ENCODE results near the gene ASAH2B. TPM values are rescaled to one million over a fixed set of nuclear protein-coding genes. Genes with fewer than 3 reads are reported as not detected.
A peak's percentile ranks its signal among the peaks of the same experiment; 100 is the strongest.
"Not testable (repeated sequence)": the region's sequence is repeated elsewhere in the genome, so short reads cannot be mapped to it uniquely, and the experiment has no call there.

ASAH2B gene
- 4.8 TPM for total RNA-seq

DNA sequence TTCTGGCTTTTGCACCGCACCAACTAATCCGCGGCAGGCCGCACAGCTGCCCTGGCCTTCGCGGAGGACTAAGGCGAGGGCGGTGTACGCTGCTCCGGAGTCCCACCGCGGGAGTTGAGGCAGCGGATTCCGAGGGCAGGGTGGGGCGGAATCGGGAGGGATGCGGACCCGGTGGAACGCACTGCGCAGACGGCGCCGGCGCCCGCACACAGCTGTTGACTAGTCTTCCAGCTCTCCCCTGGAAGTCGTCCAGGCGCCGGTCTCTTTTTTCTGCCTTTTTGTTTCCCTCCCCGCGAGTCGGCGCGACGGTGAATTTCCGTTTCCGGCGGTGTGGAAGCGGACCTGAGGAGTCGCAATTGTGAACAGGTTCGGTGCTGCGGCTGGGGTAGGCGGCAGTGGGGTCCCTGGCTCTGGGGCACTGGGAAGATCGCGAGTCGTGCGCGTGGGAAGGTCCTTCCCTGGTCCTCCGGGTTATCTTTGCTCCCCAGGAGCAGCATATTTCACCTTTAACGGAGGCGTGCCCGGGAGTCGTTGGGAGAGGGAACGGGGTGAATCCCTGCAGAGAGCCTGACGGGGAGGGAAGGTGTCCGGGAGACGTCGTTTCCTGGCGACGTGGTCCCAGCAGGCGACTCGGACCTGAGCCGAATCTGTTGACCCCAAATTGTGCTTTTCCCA, at the start of gene ASAH2B:
Gene ASAH2B (plus strand): TSS at position 319 of the 675 bp plus-strand sequence. CDS start 5,195 bp downstream, outside the sequence.
- peak; percentile 75 for DNase-seq (ENCODE audit: low spot score)

DNA sequence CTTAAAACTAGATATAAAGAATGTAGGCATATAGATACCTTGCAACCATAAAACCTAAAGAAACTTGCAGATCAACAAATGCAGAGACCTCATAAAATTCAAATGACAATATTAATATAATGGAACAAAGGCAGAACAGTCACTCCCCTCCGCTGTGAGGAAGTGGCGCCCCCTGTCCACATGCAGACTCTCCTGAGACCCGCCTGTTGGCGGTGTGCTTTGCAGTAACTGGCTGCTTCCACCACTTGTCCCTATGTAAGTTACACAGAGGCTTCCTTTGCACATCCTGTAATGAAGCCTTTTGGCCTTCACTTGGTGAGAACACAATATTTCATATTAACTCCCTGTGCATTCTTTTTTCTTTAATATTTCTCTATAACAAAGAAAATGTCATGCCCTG, 41.9 kb upstream of the ASAH2B start:
- not testable (repeated sequence) for DNase-seq (ENCODE audit: low spot score)

DNA sequence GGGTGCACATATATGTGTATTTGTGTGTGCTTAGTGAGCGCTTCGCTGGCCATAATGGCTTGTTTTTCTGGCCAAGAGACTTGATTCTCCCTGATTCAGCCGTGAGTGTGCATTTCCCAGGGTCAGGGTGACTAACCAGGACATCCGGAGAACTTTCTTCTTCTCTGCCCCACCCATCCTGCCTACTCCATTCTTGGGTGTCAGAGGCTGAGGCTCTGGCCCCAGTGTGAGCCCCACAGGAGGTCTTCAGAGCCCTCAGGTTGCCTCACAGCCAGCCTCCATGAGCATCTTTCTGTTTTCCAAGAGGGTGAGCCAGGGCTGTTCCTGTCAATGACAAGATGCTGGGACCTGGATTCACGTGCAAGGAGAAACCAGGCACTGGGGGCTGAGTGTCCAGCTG, 37.8 kb upstream of the ASAH2B start:
- not testable (repeated sequence) for DNase-seq (ENCODE audit: low spot score)

DNA sequence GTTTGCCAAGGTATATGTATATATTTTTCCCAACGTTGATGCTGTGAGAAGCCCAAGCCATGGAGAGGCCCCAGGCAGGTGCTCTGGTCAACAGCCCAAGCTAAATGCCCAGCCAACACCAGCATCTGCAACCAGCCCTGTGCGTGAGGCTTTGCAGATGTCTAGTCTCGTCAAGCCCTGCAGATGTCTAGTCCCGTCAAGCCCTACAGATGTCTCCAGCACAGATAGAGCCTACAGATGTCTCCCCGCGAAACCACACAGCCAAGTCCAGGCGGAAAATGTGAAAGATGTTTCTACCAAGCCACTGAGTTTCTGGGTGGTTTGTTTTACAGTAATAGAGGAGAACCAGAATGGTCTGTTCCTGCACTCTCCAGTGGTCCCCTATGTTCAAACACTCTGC, 36.7 kb upstream of the ASAH2B start:
- not testable (repeated sequence) for DNase-seq (ENCODE audit: low spot score)

DNA sequence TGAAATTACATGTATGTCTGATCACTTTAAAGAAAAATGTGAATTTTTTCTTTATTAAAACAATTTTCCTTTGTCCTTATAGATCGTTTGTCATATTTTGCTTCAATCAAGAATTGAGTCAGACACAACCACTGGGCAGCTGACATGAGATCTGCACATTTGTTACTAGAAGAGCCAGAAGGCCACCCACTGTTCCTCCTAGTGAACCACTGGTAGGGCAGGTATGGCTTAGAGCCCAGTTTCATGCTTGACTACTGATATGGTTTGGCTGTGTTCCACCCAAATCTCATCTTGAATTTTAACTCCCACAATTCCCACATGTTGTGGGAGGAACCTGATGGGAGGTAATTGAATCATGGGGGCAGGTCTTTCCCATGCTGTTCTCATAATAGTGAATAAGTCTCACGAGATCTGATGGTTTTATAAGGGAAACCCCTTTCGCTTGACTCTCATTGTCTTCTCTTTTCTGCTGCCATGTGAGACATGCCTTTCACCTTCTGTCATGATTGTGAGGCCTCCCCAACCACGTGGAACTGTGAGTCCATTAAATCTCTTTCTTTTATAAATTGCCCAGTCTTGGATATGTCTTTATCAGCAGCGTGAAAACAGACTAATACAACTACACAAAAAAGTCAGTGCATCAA, 35.2 kb upstream of the ASAH2B start:
- DNase-seq (ENCODE audit: low spot score) = not testable (repeated sequence)

DNA sequence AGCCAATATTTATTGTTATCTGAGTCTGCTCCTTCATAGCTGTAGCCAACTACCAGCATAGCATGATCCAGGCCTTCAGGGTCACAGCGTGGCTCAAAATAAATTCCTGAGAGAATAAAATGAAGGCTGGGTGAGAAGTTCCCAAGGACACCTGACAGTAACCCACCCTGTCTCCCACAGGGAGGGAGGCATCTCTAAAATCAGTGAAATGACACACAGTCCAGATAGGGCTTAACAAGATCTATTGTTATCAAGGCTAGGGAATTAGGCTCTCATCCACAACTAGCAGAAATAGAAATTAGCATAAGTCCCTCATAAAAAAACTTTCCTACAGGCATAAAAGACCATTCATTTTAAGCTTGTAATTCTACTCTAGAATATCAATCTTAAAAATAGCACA, 33.7 kb upstream of the ASAH2B start:
- DNase-seq (ENCODE audit: low spot score) = not testable (repeated sequence)

DNA sequence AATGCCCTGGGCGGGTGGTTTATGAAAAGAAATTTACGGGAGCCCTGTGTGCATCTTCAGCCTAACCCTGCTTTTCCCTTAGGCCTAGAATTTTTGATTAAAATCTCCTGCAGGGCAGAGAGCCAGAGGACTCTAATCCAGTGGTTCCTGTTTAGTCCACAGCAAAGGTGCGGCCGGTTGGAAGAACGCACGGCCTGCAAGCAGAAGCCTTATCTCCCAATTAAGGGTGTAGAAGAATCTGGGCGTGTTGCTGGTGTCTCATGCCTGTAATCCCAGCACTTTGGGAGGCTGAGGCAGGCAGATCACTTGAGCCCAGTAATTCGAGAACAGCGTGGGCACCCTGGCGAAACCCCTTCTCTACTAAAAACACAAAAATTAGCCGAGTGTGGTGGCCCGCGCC, 29.5 kb upstream of the ASAH2B start:
- DNase-seq (ENCODE audit: low spot score) = not testable (repeated sequence)

DNA sequence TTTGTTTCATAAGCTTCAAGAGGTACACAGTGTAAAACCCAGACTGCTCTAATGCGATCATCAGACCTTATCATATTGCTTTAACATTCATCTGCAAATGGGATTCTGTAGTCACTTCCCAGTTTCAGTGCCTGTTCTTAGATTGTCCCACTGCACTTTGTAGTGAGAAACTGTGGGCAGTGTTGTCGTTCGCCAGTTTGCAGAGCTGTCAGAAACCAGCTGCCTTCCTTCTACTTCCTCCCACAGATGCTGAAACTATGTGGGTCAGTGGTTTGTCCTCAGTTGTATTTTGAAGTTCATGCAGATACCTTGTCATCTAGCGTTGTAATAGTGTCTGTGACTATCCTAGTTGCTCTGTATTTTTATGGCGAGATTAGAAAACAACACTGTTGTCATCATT, 15.9 kb upstream of the ASAH2B start:
- not testable (repeated sequence) for DNase-seq (ENCODE audit: low spot score)

DNA sequence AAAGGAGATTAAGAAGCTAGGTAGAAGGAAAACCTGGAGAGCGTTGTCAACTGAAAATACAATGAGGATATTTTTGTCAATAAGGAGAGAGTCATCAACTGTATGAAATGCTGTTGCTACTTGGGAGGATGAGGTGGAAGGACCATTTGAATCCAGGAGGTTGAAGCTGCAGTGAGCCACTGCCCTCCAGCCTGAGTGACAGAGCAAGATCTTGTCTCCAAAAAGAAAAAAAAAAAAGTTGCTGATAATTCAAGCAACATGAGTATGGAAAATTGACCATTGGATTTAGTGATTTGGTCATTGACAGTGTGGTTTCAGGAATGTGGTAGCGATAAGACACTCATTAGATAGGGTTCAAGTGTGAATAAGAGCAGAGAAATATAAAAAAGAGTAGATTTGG, 11.6 kb upstream of the ASAH2B start:
- not testable (repeated sequence) for DNase-seq (ENCODE audit: low spot score)

DNA sequence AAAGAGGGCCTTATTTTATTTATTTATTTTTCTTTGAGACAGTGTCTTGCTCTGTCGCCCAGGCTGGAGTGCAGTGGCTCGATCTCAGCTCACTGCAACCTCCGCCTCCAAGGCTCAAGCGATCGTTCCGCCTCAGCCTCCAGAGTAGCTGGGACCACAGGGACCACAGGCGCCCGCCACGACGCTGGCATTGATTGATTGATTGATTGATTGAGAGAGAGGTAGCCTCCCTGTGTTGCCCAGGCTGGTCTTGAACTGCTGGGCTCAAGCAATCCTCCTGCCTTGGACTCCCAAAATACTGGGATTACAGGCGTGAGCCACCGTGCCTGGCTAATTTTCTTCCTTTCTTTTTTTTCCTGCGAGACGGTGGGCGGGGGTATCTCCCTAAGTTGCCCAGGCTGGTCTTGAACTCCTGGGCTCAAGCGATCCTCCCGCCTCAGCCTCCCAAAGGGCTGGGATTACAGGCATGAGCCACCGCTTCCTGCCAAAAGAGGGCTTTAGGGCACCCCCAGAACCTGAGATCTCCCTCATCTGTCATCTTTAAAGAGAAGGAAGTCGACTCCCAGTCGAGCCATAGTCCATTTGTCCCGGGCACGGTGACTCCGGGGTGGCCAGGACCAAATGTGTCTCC, 634 bp upstream of the ASAH2B start:
- not testable (repeated sequence) for DNase-seq (ENCODE audit: low spot score)

DNA sequence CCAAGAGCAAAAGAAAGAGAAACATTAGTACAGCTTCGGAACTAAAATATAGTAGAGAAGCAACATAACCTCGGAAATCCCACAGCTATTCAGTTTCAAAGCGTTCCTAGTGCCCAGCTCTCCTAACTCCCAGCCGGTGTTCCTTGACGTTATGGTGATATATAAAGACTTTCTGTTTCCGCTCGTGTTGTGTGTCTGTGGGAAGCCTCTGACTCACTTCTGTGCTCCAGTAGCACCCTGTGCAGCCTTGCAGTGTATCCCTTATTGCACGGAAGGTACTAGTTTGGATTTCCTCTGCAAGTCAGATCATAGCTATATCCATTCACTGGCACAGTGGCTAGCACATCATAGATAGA, 535 bp downstream of the ASAH2B start:
- DNase-seq (ENCODE audit: low spot score) = no peak

DNA sequence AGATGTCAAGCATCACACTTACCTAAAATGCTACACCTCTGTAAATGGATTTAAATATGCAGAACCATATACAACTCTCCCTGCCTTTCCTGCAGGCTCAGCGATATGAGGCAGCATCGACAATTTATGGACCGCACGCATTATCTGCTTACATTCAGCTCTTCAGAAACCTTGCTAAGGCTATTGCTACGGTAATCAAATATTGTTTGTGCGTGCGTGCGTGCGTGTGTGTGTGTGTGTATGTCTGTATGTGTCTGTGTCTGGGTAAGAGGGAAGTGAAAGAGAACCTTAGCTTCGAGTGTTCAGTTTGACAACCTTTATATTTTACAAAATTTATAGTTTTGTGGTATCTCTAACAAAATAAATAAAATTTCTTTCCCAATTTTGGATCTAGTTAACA, 3.1 kb downstream of the ASAH2B start:
- not testable (repeated sequence) for DNase-seq (ENCODE audit: low spot score)

DNA sequence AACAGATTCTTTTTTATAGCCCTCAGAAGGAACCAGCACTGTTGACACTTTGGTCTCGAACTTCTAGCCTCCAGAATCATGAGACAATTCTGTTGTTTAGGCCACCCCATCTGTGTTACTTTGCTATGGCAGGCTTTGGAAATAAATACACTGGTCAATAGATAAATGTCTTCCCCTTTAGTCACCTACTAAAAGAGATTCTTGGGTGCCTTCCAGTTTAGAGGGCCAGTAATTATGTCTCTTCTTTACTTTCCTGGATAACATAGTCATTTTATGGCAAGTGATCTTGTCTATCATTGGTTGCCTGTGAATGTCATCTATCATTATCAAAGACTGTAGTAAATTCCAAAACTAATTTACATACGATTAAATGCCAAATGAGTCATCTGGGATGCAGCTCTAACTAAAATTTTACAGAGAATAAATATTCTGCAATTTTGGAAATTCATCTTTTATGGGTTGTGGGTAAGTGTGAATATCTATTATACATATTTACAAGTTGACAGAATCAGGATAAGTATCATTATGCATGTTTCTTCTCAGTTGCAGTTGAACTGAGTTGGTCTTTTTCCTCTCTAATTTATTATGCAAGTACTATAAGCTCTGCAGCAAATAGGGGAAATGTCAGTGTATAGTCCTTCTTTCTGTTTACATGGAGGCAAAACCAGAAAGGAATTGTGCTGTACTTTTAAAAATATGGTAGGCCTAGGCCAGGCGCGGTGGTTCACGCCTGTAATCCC, 27.2 kb downstream of the ASAH2B start:
- DNase-seq (ENCODE audit: low spot score) = not testable (repeated sequence)

DNA sequence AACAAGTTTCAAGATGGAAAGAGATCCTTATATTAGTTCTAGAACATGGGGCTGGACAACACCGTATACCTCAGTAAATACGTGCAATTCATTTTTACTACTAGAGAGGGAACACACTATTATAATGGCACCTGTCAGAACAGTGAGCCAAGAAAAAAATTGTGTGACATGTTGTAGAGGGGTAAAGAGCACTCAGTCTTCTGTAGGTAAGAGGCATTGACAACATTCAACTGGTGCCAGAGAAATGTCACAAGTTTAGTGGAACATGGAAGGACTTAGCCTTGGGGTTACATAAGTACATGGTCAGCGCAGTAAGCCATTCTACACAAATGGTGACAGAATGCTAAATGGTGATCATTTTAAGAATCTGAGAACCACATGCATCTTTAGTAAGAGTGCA, 32.3 kb downstream of the ASAH2B start:
- not testable (repeated sequence) for DNase-seq (ENCODE audit: low spot score)

DNA sequence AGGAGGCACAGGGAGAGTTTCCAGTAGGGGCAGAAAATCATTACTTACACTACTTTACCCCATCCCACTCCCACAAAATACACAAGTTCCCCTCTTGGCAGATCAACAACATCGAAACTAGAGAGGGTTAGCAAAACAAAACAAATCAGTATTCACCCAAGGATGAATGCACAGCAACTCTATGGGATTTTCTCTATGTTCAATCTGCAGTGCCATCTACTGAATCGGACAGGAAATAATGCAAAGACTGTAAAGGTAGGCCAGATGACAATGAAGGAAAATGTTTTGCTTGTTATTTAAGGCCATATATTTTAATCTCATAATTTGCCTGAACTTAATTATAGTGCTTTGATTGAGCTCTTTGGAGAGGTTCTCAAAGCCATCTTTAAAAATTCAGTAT, 35.1 kb downstream of the ASAH2B start:
- DNase-seq (ENCODE audit: low spot score) = not testable (repeated sequence)

DNA sequence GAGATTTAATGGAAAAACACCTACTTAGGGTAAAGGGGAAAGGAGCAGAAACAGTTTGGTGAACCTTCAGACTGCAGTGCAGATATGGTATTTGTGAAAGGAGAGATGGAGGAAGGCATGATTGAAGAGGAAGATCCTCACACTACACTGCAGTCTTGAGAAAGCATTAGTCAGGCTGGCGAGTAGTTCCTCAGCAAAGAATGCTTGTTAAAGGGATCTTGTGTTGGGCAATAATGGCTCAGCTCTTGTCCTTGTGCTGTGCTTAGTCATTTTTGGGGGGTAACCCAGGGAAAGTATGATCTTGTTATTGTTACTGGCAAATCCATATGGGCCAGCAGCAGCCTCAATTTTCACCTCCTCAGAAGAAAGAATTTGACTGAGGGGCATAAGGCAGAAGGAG, 40.3 kb downstream of the ASAH2B start:
- DNase-seq (ENCODE audit: low spot score) = not testable (repeated sequence)

DNA sequence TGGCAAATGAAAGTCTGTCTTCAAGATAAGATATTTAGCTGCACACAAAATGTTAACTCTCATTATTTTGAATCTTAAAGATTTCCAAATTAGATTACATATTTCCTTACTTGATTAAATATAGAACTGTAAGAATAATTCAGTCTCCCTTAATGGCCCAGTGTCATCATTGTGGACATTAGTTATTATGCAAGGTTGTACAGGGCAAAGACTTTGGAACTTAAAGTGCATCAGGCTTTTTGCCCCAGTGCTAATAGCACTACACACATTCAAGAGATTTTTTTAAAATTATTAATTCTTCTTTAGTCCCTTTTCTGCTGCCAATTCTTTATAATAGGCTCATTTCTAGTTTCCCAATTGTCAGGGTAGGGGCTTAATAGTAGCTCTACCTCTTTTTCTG, 42.3 kb downstream of the ASAH2B start:
- DNase-seq (ENCODE audit: low spot score) = not testable (repeated sequence)

DNA sequence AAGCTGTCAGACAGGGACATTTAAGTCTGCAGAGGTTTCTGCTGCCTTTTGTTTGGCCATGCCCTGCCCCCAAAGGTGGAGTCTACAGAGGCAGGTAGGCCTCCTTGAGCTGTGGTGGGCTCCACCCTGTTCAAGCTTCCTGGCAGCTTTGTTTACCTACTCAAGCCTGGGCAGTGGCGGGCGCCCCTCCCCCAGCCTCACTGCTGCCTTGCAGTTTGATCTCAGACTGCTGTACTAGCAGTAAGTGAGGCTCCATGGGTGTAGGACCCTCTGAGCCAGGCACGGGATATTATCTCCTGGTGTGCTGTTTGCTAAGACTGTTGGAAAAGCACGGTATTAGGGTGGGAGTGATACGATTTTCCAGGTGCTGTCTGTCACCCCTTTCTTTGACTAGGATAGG, 48.2 kb downstream of the ASAH2B start:
- not testable (repeated sequence) for DNase-seq (ENCODE audit: low spot score)

DNA sequence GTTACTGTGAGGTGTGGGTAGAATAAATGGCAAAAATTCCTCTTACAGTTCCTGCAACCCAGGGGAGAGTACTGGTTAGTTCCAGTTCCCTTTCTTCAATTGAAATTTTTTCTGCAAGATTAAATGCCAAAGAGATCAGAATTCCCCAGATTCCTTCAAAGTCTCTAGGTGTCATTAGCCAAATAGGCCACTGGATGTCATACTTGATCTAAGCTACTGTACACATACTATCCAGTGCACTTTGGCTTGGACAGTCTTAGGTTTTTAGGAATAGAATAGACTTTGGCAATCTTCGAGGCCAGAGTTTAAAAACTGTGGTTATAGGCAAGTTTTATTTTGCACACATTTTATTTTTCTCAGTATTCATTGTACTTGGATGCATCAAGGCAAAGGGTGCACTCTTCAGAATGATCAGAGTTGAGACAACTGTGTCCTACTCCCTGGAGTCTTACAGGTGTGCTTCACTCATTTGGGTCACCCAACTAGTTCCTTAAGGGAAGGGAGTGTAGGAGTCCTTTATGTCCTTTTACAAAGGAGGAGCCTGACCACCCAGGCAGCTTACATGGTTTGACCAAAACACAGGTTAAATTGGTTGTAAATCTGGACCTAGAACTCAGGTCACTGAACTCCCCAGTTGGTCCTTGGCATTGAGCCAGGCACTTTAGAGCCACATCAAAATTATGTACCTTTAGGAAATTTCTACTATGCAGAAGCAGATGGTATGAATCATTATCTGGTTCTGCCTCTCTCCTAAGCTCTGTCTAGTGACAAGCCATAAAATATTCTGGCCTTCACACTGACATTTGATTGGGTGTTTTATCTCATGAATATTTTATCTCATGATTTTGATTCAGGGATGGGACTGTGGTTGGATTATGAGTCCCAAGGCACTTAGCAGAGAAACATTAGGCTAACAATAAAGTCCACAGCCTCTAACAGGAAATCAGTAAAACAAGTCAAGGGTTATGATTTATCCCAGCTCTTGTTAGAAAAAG, 49.5 kb downstream of the ASAH2B start:
- no peak for DNase-seq (ENCODE audit: low spot score)

DNA sequence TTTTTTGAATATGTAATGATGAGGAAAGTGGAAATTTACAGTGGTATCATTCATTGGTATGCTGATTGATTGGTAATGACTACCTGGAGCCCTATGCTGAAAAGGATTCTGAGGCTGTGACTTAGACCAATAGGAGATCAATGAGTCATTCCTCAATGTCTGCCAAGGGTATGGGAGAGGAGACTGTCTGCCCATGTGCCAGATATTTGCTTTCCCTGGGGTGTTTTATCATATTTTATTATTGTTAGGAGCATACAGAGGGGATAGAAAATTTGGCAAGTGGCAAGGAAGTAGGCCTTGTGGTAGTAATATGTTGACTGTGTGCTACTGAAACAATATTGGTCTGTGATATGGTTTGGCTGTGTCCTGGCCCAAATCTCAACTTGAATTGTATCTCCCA, 54.8 kb downstream of the ASAH2B start:
- DNase-seq (ENCODE audit: low spot score) = no peak

DNA sequence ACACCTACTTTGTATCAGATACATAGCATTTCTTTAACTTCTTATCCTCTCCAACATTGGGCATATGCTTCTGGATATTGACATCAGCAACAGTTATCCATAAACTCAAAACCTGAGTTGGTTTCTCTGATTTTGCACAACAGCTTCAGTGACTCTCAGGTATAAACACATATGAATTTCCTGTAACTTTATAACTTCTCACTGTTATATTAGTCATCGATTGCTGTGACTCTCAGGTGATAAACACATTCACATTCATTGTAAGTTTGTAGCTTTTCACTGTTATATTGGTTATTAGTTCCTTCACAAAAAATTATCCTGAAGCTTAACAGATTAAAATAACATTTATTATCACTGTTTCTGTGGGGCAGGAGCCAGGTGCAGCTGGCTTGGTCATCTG, 57.0 kb downstream of the ASAH2B start:
- no peak for DNase-seq (ENCODE audit: low spot score)

Data from mucosa of gallbladder (tissue), 1 donor.